GM12801 (cell line): ENCODE measurements around the gene ACTMAP.

Experiments
- TF ChIP-seq, protein P1 (sequence below): IDR thresholded peaks from one replicate; pipeline ENCODE4 v1.5.1; 2011; ENCODE audit warnings: control low read depth; ENCODE audit not compliant: insufficient read length; ENCODE audit errors: extremely low read depth

The ACTMAP gene

DNA sequence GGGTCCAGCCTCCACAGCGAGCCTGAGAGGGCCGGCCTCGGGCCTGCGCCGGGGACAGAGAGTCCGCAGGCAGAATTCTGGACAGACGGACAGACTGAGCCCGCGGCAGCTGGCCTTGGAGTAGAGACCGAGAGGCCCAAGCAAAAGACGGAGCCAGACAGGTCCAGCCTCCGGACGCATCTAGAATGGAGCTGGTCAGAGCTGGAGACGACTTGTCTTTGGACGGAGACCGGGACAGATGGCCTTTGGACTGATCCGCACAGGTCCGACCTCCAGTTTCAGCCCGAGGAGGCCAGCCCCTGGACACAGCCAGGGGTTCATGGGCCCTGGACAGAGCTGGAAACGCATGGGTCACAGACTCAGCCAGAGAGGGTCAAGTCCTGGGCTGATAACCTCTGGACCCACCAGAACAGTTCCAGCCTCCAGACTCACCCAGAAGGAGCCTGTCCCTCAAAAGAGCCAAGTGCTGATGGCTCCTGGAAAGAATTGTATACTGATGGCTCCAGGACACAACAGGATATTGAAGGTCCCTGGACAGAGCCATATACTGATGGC, 32.9 kb downstream of the ACTMAP start:
- TF ChIP-seq, protein P1, sequence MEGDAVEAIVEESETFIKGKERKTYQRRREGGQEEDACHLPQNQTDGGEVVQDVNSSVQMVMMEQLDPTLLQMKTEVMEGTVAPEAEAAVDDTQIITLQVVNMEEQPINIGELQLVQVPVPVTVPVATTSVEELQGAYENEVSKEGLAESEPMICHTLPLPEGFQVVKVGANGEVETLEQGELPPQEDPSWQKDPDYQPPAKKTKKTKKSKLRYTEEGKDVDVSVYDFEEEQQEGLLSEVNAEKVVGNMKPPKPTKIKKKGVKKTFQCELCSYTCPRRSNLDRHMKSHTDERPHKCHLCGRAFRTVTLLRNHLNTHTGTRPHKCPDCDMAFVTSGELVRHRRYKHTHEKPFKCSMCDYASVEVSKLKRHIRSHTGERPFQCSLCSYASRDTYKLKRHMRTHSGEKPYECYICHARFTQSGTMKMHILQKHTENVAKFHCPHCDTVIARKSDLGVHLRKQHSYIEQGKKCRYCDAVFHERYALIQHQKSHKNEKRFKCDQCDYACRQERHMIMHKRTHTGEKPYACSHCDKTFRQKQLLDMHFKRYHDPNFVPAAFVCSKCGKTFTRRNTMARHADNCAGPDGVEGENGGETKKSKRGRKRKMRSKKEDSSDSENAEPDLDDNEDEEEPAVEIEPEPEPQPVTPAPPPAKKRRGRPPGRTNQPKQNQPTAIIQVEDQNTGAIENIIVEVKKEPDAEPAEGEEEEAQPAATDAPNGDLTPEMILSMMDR: no peak

DNA sequence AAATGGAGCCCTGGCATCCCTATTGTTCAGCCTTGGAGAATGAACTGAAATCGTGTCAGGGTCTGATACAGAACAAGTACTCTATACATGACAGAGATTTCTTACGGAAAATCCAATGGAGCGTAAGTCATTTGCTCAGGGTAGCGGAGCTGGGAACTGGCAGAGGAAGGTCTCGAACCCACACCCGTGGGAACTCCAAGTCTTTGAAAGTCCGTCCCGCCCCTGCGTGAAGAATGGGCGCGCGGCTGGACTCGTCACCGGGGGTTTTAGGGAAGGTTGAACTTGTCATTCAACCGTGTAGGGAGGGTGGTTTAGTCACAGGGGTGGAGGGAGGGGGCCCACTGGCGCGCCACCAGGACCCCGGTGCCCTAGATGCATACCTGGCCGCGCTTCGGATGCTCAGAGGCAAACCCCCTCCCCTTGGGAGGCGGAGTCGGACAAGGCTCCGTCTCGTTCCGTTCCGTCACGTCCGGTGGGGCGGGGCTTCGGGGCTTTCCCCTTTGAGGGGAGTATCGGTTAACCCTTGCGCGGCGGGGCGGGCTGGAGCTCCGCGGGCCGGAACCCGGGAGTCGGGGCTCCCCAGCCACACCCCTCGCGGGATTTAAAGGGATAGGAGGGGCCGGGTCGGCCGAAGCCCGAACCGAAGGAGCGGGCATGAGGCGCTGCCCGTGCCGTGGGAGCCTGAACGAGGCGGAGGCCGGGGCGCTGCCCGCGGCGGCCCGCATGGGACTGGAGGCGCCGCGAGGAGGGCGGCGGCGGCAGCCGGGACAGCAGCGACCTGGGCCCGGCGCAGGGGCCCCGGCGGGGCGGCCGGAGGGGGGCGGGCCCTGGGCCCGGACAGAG, 33.6 kb downstream of the ACTMAP start, which contains the start of the genes COQ8B and ITPKC:
Gene COQ8B (minus strand): TSS at position 405 of the 843 bp plus-strand sequence. CDS start 2,254 bp downstream, outside the sequence.
Gene ITPKC (plus strand): TSS at position 631 of the 843 bp plus-strand sequence. CDS start 24 bp downstream, at position 655.
- TF ChIP-seq, protein P1: no peak

DNA sequence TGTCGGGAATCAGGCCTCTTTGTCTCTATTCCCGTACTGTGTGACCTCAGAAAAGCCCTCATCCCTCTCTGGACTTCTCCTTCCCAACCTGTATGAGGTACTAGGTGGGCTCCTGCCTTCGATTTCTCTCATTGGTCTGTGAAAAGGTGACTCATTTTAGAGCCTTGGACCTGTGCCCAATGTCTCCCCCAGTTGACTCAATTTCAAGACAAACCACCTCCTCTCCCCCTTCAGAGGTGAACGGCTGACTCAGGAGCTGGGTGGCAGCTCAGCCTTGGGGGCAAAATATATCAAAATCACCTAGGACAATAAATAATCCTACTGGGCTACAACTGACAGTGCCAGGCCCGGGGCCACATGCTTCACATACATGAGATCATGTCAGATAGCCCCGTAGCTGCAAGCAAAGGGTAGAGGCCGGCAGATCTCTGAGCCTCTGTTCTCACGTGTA, 34.2 kb downstream of the ACTMAP start:
- TF ChIP-seq, protein P1: no peak

DNA sequence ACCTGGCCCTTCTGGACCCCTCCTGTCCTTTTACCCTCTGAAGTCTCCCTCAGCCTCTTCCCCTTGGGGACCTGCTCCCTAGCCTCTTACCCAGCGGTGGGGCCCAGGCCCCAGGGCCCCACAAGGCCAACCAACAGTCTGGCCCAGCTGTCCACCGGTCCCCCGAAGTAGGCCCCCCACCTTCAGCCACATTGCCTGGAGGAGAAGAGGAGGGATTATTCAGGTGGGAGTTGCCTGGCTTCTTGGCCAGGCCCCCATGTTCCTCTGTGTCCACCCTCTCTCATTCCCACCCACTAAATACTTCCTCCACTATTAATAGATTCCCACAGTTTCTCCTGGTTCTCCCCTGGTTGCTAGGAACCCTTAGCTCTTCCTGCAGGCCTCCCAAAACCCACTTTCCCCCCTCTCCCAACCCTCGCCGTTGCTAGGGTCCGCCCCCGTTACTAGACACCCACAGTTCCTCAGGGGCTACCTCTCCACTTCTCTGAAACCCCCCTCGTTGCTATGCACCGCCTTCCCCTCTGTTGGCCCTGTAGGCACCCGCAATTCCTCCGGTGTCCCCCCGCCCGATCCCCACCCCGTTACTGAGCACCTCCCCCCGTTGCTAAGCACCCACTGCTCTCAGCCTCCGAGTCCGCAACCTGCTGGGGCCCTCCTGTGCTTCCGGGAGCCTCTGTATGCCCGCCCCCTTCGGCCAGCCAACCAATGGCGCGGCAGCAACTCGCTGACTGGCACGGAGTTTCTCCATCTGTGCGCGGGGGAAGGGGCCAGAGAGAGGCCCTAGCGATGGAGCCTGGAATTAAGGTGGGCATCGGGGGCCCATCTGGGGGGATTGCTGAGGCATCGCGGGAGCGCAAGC, 35.6 kb downstream of the ACTMAP start:
- TF ChIP-seq, protein P1: no peak

DNA sequence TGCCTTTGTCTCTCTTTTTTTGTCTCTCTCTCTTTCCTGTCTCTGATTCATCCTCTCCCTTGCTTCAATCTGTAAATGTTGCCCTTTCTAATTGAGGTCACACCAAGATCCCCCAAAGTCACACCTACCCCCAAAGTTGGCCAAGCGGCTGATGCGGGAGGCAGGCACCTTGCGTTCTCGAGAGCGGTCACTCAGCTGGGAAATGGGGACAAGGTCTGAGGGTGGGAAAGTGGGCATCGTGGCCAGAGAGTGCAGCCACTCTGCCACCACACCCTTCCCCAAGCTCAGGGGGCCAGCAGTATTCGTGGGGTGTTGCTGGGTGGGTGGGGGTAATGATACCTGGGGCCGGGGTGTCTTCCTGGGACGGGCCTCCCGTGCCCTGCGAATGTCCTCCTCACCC, 36.3 kb downstream of the ACTMAP start:
- TF ChIP-seq, protein P1: no peak

DNA sequence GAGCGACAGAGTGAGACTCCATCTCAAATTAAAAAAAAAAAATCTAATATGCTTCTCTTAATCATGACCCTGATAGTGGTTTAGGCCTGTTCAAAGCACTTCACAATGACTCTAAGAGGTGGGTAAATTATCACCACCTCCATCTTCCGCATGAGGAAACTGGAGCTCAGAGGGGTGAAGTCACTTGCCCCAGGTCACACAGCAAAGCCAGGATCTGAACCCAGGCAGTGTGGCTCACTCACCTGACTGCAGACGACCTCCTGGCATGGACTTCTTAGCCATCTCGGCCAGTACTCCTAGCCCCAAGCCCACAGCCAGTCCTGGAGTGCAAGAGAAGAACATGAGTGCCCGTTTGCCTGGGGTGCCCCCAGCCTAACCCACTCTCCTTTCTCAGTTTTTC, 40.5 kb downstream of the ACTMAP start:
- TF ChIP-seq, protein P1: no peak

DNA sequence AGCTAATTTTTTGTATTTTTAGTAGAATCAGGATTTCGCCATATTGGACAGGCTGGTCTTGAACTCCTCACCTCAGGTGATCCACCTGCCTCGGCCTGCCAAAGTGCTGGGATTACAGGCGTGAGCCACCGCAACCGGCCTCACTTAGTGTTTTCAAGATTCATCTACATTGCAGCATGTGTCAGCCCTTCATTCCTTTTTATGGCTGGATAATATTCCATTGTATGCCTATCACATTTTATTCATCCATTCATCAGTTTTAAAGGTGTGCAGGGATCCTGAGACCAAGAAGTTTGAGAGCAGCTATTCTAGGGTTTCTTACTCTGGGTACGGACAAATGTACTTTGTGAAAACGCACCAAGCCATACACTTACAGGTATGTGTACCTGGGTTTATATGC, 42.7 kb downstream of the ACTMAP start:
- TF ChIP-seq, protein P1: no peak
